ENCODE results near the gene IL1A.
"Not testable (repeated sequence)": the region's sequence is repeated elsewhere in the genome, so short reads cannot be mapped to it uniquely, and the experiment has no call there.

The IL1A gene, protein sequence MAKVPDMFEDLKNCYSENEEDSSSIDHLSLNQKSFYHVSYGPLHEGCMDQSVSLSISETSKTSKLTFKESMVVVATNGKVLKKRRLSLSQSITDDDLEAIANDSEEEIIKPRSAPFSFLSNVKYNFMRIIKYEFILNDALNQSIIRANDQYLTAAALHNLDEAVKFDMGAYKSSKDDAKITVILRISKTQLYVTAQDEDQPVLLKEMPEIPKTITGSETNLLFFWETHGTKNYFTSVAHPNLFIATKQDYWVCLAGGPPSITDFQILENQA

DNA sequence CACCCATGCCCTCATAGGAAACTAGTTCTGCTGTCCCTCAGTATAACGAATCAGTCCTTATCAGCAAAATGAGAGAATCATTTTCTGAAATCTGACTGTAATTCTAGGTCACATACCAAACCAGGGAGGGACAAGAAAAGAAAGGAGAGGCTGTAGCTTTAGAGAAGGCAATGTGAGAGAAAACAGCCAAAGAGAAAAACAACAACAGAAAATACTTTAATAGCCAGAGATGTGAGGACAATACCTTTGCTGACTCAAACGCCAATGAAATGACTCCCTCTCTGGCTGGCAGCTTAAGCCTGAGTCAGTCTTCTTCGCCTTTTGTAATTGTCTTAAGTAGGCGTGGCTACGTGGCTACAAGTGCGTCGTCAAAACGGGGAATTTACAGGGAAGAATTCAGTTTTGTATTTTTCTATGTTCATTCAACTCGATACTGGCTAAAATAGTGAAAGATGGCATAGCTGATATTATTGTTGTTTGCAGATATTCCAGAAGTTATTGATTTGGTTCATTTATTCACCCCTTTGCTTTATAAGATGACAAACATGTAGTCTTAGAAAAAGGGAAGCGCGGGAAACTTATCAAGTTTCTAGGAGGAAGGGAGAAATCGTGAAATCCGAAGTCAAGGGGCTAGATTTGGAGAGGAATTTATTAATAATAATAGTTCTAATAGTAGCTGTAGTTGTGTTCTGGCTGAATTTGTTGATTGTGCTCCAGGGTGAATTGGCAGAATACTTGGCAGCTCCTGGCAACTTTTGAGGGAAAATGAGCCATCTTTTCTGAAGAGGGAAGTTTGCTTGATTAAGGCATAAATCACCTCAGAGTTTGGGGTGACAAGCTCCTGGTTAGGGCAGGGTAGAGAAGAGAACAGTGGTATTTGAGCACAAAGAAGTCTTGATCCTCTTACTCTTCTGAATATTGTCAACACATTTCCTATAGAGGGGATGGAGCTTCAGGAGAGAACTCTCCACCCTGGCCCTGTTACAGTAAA is at the start of gene IL1A:
IL1A (minus strand) TSS at position 295 of the 991 bp plus-strand sequence. CDS start 723 bp downstream, outside the sequence.
- no peaks in the 10 kb centered on the region for H3K36me3 ChIP-seq (replicated peaks)
- H3K9me3 ChIP-seq = no peaks in the 10 kb centered on the region
- peak; percentile 63 to 75 for DNase-seq (ENCODE audit: low spot score in 2 of 2)
- in situ Hi-C loops (cut with MboI; ENCODE audit: low sequenced_read_pairs) = no loop called here
- H3K4me3 ChIP-seq = no peak within 1 kb of the TSS
- no peaks in the 10 kb centered on the region for H3K27me3 ChIP-seq (ENCODE audit: low read depth)
- H3K4me1 ChIP-seq = peaks cover 10% of the 10 kb centered on the region

DNA sequence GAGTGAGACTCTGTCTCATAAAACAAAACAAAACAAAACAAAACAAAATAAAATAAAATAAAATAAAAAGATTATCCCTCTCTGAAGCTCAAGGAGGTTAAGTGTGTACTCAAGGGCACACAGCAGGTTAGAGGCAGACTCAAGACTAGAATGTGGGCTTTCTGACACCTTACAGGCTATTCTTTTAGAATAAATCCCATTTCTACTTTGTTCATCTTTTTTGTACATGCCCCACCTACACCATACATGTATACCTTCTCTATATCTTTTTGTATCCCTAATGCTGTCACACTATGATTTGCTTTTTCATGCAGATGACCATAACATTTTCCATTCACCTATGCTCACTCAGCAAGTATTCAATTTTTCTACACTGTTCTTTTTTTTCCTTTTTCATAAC is 49.7 kb upstream of the IL1A start:
- peaks cover 3% of the 10 kb centered on the region for H3K4me1 ChIP-seq
- no peak for DNase-seq (ENCODE audit: low spot score in 2 of 2)
- H3K36me3 ChIP-seq (replicated peaks) = no peaks in the 10 kb centered on the region
- no peaks in the 10 kb centered on the region for H3K9me3 ChIP-seq
- no peaks in the 10 kb centered on the region for H3K27me3 ChIP-seq (ENCODE audit: low read depth)
- no peak overlapping the region for H3K4me3 ChIP-seq
- in situ Hi-C loops (cut with MboI; ENCODE audit: low sequenced_read_pairs) = no loop called here

DNA sequence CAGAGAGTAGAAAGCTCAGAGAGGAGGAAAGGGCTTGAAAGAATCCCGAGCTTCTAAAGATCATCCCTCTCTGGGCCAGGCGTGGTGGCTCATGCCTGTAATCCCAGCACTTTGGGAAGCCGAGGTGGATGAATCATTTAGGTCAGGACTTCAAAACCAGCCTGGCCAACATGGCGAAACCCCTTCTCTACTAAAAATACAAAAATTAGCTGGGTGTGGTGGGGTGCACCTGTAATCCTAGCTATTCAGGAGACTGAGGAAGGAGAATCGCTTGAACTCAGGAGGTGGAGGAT is 49.3 kb upstream of the IL1A start:
- H3K27me3 ChIP-seq (ENCODE audit: low read depth); H3K36me3 ChIP-seq (replicated peaks); in situ Hi-C loops (cut with MboI; ENCODE audit: low sequenced_read_pairs); H3K4me1 ChIP-seq; H3K4me3 ChIP-seq; H3K9me3 ChIP-seq; DNase-seq (ENCODE audit: low spot score in 2 of 2): not testable (repeated sequence)

DNA sequence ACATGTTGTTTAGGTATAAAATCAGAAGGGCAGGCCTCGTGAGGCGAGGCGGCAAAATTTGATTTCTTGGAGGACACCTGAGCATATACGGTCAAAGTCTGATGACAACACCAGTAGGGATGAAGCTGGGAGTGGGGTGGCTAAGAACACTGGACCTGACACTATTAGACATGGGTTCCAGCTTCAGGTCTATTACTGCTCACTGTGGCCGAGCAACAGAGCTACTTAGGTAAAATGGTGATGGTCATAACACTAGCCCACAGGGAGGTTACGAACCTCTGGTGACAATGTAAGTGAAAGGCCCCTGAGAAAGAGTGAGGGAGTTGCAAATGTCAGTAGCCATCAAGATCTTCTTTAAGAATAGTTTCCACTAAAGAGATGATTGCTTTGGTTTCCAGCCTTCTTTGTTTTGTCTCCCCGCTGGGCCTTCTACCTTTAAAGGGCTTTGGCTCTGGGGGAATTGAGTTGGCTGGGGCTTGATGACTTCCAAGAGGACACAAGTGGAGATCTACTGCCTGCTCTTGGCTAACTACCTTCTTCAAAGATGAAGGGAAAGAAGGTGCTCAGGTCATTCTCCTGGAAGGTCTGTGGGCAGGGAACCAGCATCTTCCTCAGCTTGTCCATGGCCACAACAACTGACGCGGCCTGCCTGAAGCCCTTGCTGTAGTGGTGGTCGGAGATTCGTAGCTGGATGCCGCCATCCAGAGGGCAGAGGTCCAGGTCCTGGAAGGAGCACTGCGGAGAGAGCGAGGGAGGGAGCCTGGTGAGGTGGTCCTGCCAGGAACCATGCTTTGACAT is 48.7 kb upstream of the IL1A start:
- no peak overlapping the region for H3K4me3 ChIP-seq
- H3K36me3 ChIP-seq (replicated peaks) = no peaks in the 10 kb centered on the region
- DNase-seq (ENCODE audit: low spot score in 2 of 2) = no peak
- peaks cover 3% of the 10 kb centered on the region for H3K4me1 ChIP-seq
- no peaks in the 10 kb centered on the region; the same call in 1 of the 2 replicates for H3K9me3 ChIP-seq
- no peaks in the 10 kb centered on the region for H3K27me3 ChIP-seq (ENCODE audit: low read depth)
- in situ Hi-C loops (cut with MboI; ENCODE audit: low sequenced_read_pairs) = no loop called here

DNA sequence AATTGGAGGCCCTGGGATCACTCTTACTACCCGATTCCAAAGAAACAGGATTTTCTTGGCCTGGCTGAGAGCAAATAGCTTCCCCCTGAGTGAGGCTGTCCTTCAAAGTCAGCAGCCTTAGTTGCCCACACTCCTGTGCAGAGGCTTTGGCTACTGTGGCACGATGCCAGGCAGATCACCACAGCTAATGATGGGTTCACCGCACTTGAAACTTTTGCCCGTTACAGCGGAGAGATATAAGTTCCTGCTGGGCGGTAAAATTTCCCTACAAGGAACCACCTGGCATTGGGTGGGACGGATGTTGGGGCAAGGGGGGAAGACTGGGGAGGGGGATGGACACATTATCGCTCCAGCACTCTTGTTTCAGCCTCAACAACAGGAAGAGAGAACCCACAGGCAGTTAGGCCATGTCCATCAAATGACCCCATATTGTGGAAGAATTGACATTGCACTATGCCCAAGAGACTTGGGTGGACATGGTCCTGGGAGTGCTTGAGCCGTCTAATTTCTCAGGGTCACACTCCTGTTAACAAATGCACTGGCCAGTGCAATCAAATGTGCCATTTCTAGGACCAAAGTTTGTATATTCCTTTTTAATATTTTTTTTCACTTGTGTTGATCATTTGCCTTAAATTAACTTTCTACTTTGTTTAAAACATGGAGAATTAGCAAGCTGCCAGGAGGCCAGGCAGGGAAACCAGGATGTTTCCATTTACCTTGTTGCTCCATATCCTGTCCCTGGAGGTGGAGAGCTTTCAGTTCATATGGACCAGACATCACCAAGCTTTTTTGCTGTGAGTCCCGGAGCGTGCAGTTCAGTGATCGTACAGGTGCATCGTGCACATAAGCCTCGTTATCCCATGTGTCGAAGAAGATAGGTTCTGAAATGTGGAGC is 47.9 kb upstream of the IL1A start:
- DNase-seq (ENCODE audit: low spot score in 2 of 2) = no peak
- no peak overlapping the region for H3K4me3 ChIP-seq
- in situ Hi-C loops (cut with MboI; ENCODE audit: low sequenced_read_pairs) = no loop called here
- no peaks in the 10 kb centered on the region; the same call in 1 of the 2 replicates for H3K9me3 ChIP-seq
- H3K4me1 ChIP-seq = peaks cover 3% of the 10 kb centered on the region
- H3K27me3 ChIP-seq (ENCODE audit: low read depth) = no peaks in the 10 kb centered on the region
- H3K36me3 ChIP-seq (replicated peaks) = no peaks in the 10 kb centered on the region

DNA sequence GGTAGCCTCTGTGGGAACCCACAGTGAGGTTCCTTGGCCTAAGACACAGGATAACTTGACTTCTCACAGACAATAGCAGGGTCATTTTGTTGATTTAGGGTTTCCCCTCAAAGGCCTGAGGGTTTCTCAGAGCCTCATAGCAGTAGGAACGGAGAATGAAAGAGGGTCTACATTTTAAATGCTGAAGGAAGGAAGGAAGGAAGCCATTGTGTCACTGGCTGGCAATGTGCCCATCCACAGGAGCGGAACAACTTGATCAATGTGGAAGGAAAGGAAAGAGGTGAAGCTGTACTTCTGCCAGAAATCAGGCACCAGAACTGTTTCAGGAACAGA is 47.2 kb upstream of the IL1A start:
- Histone ChIP-seq H3K36me3 (replicated peaks) (no peaks in the 10 kb centered on the region), H3K9me3 (no peaks in the 10 kb centered on the region; the same call in 1 of the 2 replicates), H3K4me3 (no peak overlapping the region), H3K27me3 (ENCODE audit: low read depth) (no peaks in the 10 kb centered on the region), H3K4me1 (peaks cover 3% of the 10 kb centered on the region)
- no peak for DNase-seq (ENCODE audit: low spot score in 2 of 2)
- in situ Hi-C loops (cut with MboI; ENCODE audit: low sequenced_read_pairs) = no loop called here

DNA sequence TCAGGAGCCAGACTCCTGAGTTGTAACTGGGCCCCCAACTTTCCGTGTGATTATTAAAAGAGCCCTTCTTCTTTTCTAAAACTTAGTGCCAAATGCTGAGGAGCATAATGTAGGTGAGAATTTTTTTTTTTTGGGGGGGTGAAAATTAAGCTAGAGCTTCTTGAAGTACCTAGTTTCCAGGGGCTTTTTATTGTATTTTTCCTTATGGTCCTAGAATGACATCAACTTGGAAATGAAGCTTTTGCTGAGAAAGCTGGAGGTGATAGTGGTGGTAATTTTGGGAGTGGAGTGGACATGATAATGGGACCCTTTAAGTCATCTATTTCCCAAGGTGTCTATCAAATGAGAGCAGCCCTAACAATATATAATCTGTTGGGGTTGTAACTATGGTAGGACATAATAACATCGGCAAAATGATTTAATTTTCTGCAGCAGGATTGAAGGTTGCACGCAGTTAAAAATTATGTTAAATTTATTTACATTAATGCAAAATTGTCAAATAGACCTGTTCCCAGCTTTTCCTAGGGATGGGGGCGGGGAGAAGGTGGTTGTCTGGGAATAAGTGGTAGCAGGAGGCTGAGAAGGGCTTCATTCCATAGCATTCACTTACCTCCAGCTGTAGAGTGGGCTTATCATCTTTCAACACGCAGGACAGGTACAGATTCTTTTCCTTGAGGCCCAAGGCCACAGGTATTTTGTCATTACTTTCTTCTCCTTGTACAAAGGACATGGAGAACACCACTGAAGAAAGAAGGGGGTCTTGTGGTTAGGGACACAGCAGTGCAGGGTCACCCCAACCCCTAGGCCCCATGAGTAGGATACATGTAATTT is 46.6 kb upstream of the IL1A start:
- Histone ChIP-seq H3K4me1 (peaks cover 3% of the 10 kb centered on the region), H3K27me3 (ENCODE audit: low read depth) (no peaks in the 10 kb centered on the region), H3K4me3 (no peak overlapping the region), H3K36me3 (replicated peaks) (no peaks in the 10 kb centered on the region), H3K9me3 (no peaks in the 10 kb centered on the region; the same call in 1 of the 2 replicates)
- in situ Hi-C loops (cut with MboI; ENCODE audit: low sequenced_read_pairs) = no loop called here
- DNase-seq (ENCODE audit: low spot score in 2 of 2) = no peak

DNA sequence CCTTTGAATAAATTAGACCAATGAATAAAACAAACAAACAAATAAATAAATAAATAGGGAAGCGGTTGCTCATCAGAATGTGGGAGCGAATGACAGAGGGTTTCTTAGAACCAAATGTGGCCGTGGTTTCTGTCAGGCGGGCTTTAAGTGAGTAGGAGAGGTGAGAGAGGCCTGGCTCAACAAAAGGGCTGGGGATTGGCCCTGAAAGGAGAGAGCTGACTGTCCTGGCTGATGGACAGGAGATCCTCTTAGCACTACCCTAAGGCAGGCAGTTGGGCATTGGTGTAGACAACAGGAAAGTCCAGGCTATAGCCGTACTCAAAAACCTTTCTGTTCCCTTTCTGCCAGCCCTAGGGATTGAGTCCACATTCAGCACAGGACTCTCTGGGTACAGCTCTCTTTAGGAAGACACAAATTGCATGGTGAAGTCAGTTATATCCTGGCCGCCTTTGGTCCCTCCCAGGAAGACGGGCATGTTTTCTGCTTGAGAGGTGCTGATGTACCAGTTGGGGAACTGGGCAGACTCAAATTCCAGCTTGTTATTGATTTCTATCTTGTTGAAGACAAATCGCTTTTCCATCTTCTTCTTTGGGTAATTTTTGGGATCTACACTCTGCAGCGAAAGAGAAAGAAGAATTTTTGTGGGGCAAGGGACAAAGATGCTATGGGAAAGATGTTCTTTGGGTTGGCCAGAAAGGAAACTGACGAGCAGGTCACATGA is 45.8 kb upstream of the IL1A start:
- no peak for DNase-seq (ENCODE audit: low spot score in 2 of 2)
- no peaks in the 10 kb centered on the region for H3K27me3 ChIP-seq (ENCODE audit: low read depth)
- H3K9me3 ChIP-seq = no peaks in the 10 kb centered on the region; the same call in 1 of the 2 replicates
- in situ Hi-C loops (cut with MboI; ENCODE audit: low sequenced_read_pairs) = no loop called here
- H3K36me3 ChIP-seq (replicated peaks) = no peaks in the 10 kb centered on the region
- H3K4me3 ChIP-seq = no peak overlapping the region
- peaks cover 3% of the 10 kb centered on the region for H3K4me1 ChIP-seq

DNA sequence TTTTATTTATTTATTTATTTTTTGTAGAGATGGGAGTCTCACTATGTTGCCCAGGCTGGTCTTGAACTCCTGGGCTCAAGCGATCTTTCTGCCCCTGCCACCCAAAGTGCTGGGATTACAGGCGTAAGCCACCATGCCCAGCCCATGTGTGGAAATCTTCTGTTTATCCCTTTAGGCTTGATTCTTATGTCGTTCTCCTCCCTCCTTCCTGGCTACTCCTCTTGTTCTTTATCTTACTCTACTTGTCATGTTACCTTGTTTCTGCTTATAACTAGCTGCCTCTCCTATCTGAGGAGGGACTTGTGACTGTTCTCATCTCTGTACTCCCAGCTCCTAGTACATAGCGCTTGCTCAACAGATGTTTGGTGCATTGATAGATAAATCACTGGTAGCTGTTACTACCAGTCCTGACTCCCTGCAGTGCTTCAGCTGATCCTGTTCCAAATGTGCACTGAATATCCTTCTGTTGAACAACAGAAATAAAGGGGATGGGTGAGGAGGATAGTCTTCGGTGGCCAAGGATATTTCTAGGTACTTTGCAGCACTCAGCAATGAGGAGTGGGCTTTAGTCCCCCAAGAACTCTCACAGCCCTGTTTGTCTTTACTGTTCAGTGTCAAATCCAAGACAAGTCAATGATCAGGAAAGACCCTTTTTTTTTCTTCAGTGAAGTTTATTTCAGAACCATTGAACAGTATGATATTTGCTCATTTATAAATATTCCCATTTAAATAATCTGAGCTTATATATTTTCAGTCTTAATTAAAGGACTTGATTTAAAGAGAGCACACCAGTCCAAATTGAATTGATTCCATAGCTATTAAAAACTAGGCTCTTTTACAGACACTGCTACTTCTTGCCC is 45.0 kb upstream of the IL1A start:
- DNase-seq (ENCODE audit: low spot score in 2 of 2) = no peak
- H3K36me3 ChIP-seq (replicated peaks) = no peaks in the 10 kb centered on the region
- in situ Hi-C loops (cut with MboI; ENCODE audit: low sequenced_read_pairs) = no loop called here

DNA sequence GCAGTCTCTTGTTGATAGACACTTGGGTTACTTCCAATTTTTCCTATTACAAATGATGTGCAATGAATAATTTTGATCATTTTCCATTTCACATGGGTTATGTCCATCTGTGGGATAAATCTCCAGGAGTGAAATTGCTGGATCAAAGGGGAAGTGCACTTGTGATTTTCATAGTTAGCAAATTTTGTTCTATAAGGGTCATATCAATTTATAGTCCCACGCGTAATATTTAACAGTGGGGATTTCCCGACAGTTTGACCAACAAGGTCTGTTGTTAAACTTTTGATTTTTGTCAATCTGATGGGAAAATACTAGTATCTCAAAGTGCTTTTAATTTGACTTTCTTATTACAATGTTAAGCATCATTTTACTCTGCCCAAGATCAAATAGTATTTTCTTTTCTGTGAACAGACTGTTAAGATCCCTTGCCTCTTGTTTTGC is 44.0 kb upstream of the IL1A start:
- no peak for DNase-seq (ENCODE audit: low spot score in 2 of 2)
- Histone ChIP-seq H3K4me1 (no peaks in the 10 kb centered on the region), H3K9me3 (no peaks in the 10 kb centered on the region; the same call in 1 of the 2 replicates), H3K36me3 (replicated peaks) (no peaks in the 10 kb centered on the region), H3K4me3 (no peak overlapping the region), H3K27me3 (ENCODE audit: low read depth) (no peaks in the 10 kb centered on the region)
- in situ Hi-C loops (cut with MboI; ENCODE audit: low sequenced_read_pairs) = no loop called here

More for the DNA sequence above, 45.0 kb upstream of the IL1A start:
- H3K9me3 ChIP-seq = no peaks in the 10 kb centered on the region; the same call in 1 of the 2 replicates
- H3K27me3 ChIP-seq (ENCODE audit: low read depth) = no peaks in the 10 kb centered on the region
- peaks cover 3% of the 10 kb centered on the region for H3K4me1 ChIP-seq
- no peak overlapping the region for H3K4me3 ChIP-seq

DNA sequence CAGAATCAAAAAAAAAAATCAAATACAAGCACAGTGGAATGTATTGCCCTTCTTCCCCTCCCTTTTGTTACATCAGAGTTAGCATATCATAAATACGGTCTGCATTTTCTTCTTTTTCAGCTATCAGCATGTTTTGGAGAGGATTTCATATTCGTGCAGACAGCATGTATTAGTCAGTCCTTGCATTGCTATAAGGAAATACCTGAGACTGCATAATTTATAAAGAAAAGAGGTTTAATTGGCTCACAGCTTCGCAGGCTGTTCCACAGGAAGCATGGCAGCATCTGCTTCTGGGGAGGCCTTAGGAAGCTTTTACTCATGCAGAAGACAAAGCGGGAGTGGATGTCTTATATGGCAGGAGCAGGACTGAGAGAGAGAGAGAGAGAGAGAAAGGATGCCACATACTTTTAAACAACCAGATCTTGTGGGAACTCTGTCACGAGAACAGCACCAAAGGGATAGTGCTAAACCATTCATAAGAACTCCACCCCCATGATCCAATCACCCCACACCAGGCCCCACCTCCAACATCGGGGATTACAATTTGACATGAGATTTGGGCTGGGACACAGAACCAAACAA is 43.4 kb upstream of the IL1A start:
- in situ Hi-C loops (cut with MboI; ENCODE audit: low sequenced_read_pairs) = no loop called here
- Histone ChIP-seq H3K4me3 (no peak overlapping the region), H3K9me3 (no peaks in the 10 kb centered on the region; the same call in 1 of the 2 replicates), H3K4me1 (no peaks in the 10 kb centered on the region), H3K36me3 (replicated peaks) (no peaks in the 10 kb centered on the region), H3K27me3 (ENCODE audit: low read depth) (no peaks in the 10 kb centered on the region)
- no peak for DNase-seq (ENCODE audit: low spot score in 2 of 2)
